PC-3 (cell line): ENCODE results near the gene PCDHGB1. TPM values are rescaled to one million over a fixed set of nuclear protein-coding genes. Genes with fewer than 3 reads are reported as not detected.

Experiments
- ATAC-seq: fragments of 200-7000 bp; cut with Tn5 transposase; 2 replicates; pipeline ENCODE4 v1.9.1; 2020; ENCODE audit warnings: mild to moderate bottlenecking, moderate library complexity
- BruUV-seq: library from RNA; stranded (reverse); fragments of 400-500 nt; replicated peaks from 2 replicates; lab custom pipeline; 2021; lab: Mats Ljungman, UMichigan
- CTCF ChIA-PET: fragments of 300-600 bp; sonication (Branson Sonifier 250); formaldehyde crosslinking; loops from one replicate; lab custom pipeline; 2022; ENCODE audit warnings: antibody characterized with exemption; lab: Charles Lee
- POLR2A ChIA-PET: fragments of 300-600 bp; sonication (Branson Sonifier 250); formaldehyde crosslinking; loops from one replicate; lab custom pipeline; 2022; ENCODE audit warnings: antibody characterized with exemption; ENCODE audit not compliant: unreplicated experiment; lab: Charles Lee
- DNase-seq: peaks from one replicate; pipeline ENCODE4 v3.0.0-alpha.2; 2015
- H2AFZ ChIP-seq: fragments of 300-600 bp; sonication (generic); 2 replicates; pipeline ENCODE4 v1.6.0; 2016; ENCODE audit warnings: antibody characterized with exemption, low read length
- H3F3A ChIP-seq: fragments of 300-600 bp; sonication (generic); one replicate; pipeline ENCODE4 v1.6.0; 2017; ENCODE audit warnings: antibody characterized with exemption, low read length, control low read depth, mild to moderate bottlenecking; ENCODE audit not compliant: unreplicated experiment
- H3K27ac ChIP-seq: fragments of 300-600 bp; sonication (generic); 2 replicates; pipeline ENCODE4 v1.5.1; 2016; ENCODE audit warnings: mild to moderate bottlenecking, low read length
- H3K27me3 ChIP-seq: fragments of 300-600 bp; sonication (generic); 2 replicates; pipeline ENCODE4 v1.6.1; 2016; ENCODE audit warnings: low read length, mixed read lengths
- H3K36me3 ChIP-seq: fragments of 300-600 bp; sonication (generic); 2 replicates; pipeline ENCODE4 v1.6.1; 2016; ENCODE audit warnings: low read depth, mixed run types, low read length, mixed read lengths
- H3K4me1 ChIP-seq: fragments of 300-600 bp; sonication (generic); 2 replicates; pipeline ENCODE4 v1.5.1; 2016; ENCODE audit warnings: low read length; ENCODE audit not compliant: insufficient read depth
- H3K4me2 ChIP-seq: fragments of 300-600 bp; sonication (generic); 2 replicates; pipeline ENCODE4 v1.6.0; 2016; ENCODE audit warnings: low read length
- H3K4me3 ChIP-seq: fragments of 300-600 bp; sonication (generic); 2 replicates; pipeline ENCODE4 v1.5.1; 2016; ENCODE audit warnings: mild to moderate bottlenecking, low read length, mixed read lengths
- H3K79me2 ChIP-seq: fragments of 300-600 bp; sonication (generic); 2 replicates; pipeline ENCODE4 v1.6.1; 2017; ENCODE audit warnings: low read length, mixed read lengths
- H3K9ac ChIP-seq: fragments of 300-600 bp; sonication (generic); 2 replicates; pipeline ENCODE4 v1.6.0; 2016; ENCODE audit warnings: mild to moderate bottlenecking, low read length
- H3K9me2 ChIP-seq: fragments of 300-600 bp; sonication (generic); replicated peaks from 2 replicates; pipeline ENCODE4 v1.6.1; 2016; ENCODE audit warnings: mixed run types, low read length, mixed read lengths
- H3K9me3 ChIP-seq: fragments of 300-600 bp; sonication (generic); 2 replicates; pipeline ENCODE4 v1.6.1; 2016; ENCODE audit warnings: low read length, mixed read lengths
- H4K20me1 ChIP-seq: fragments of 300-600 bp; sonication (generic); 2 replicates; pipeline ENCODE4 v1.6.1; 2016; ENCODE audit warnings: low read length, mixed read lengths
- EZH2 ChIP-seq: fragments of 300-600 bp; sonication (generic); IDR thresholded peaks from one replicate; pipeline ENCODE4 v1.6.1; 2017; ENCODE audit warnings: antibody characterized with exemption, mild to moderate bottlenecking, low read length; ENCODE audit not compliant: unreplicated experiment
- EZH2phosphoT487 ChIP-seq: fragments of 300-600 bp; sonication (generic); IDR thresholded peaks from 2 replicates; pipeline ENCODE4 v1.6.1; 2018; ENCODE audit warnings: mild to moderate bottlenecking, antibody characterized with exemption, low read length, borderline replicate concordance
- intact Hi-C: fragments of 100-400 bp; cut with micrococcal nuclease; formaldehyde crosslinking; loops from 2 replicates; pipeline ENCODE4 v1.9.0; 2023
- total RNA-seq: library from RNA; depleted of rRNA; stranded (reverse); fragments of >200 nt; gene quantifications from 2 replicates; pipeline ENCODE4 v1.2.3, GENCODE V29; 2014
- TF ChIP-seq, protein P1 (sequence below): fragments of 300-600 bp; sonication (generic); conservative IDR thresholded peaks from 2 replicates; pipeline ENCODE4 v1.5.1; 2017; ENCODE audit warnings: antibody characterized with exemption, low read depth, mild to moderate bottlenecking, low read length

PCDHGB1 gene
- total RNA-seq, 1 experiment from 2014 or later = 0.04 TPM

DNA sequence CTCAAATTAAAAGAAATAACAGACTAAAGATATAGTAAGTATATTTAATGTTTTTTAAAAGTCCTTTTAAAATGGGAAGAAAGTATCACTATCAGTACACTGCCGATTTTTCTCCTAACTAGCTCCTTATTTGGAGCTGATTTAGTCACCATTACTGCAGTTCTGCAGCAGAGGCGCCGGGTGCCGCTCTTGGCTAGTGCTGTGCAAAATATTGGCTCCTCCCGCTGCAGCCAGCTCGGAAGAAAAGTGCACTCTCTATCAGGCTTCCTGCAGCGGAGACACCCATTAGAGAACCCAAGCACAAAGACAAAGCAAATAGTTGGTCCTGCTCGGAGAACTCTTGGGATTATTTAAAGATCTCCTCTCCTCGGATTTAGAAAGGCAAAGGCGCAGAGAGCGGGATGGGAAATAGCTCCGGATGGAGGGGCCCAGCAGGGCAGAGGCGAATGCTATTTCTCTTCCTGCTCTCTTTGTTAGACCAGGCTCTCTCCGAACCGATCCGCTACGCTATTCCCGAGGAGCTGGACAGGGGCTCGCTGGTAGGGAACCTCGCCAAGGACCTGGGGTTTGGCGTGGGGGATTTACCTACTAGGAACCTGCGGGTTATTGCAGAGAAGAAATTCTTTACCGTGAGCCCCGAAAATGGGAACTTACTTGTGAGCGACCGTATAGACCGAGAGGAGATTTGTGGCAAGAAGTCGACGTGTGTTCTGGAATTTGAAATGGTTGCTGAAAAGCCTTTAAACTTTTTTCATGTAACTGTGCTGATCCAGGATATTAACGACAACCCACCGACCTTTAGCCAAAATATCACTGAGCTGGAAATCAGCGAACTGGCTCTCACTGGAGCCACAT, 20.3 kb downstream of the PCDHGB1 start, which contains the start of gene PCDHGB3:
TSS of gene PCDHGB3 (plus strand) at position 249 of the 855 bp plus-strand sequence. CDS start at position 402, 153 bp downstream.
- intact Hi-C loops = no loop called here
- Histone ChIP-seq H4K20me1 (no peaks in the 10 kb centered on the region), H3K79me2 (no peaks in the 10 kb centered on the region), H3K9ac (no peak within 1 kb of the TSS), H3K9me2 (no peaks in the 10 kb centered on the region), H2AFZ (no peak within 1 kb of the TSS), H3K27ac (no peak within 1 kb of the TSS), H3K27me3 (no peaks in the 10 kb centered on the region), H3K4me3 (no peak within 1 kb of the TSS), H3K9me3 (no peaks in the 10 kb centered on the region), H3K4me1 (no peaks in the 10 kb centered on the region), H3F3A (no peaks in the 10 kb centered on the region), H3K4me2 (no peak within 1 kb of the TSS), H3K36me3 (no peaks in the 10 kb centered on the region; the same call in 1 of the 2 replicates)
- CTCF ChIA-PET = no interaction called here
- POLR2A ChIA-PET = no interaction called here
- no peak for TF ChIP-seq EZH2phosphoT487
- TF ChIP-seq EZH2 = no peak
- TF ChIP-seq, protein P1, sequence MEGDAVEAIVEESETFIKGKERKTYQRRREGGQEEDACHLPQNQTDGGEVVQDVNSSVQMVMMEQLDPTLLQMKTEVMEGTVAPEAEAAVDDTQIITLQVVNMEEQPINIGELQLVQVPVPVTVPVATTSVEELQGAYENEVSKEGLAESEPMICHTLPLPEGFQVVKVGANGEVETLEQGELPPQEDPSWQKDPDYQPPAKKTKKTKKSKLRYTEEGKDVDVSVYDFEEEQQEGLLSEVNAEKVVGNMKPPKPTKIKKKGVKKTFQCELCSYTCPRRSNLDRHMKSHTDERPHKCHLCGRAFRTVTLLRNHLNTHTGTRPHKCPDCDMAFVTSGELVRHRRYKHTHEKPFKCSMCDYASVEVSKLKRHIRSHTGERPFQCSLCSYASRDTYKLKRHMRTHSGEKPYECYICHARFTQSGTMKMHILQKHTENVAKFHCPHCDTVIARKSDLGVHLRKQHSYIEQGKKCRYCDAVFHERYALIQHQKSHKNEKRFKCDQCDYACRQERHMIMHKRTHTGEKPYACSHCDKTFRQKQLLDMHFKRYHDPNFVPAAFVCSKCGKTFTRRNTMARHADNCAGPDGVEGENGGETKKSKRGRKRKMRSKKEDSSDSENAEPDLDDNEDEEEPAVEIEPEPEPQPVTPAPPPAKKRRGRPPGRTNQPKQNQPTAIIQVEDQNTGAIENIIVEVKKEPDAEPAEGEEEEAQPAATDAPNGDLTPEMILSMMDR = no peak
- ATAC-seq (no peak), DNase-seq (no peak)
- no TSS peak for BruUV-seq

DNA sequence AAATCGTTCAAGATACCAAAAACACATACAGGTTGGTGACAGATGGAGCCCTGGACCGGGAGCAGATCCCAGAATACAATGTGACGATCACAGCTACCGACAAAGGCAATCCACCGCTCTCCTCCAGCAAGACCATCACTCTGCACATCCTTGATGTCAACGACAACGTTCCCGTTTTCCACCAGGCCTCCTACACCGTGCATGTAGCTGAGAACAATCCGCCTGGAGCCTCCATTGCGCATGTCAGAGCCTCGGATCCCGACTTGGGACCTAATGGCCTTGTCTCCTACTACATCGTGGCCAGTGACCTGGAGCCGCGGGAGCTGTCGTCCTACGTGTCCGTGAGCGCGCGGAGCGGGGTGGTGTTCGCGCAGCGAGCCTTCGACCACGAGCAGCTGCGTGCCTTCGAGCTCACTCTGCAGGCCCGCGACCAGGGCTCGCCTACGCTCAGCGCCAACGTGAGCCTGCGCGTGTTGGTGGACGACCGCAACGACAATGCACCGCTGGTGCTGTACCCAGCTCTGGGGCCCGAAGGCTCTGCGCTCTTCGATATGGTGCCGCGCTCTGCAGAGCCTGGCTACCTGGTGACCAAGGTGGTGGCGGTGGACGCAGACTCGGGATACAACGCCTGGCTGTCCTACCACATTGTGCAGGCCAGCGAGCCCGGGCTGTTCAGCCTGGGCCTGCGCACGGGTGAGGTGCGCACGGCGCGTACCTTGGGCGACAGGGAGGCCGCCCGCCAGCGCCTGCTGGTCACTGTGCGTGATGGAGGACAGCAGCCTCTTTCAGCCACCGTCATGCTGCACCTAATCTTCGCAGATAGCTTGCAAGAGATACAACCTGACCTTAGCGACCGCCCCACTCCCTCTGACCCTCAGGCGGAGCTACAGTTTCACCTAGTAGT, 21.9 kb downstream of the PCDHGB1 start:
- intact Hi-C loops = no loop called here
- Histone ChIP-seq H3K9me3 (no peaks in the 10 kb centered on the region), H3K9me2 (no peaks in the 10 kb centered on the region), H3K27ac (no peak overlapping the region), H3K27me3 (no peaks in the 10 kb centered on the region), H3K4me3 (no peak overlapping the region), H3F3A (no peaks in the 10 kb centered on the region), H3K79me2 (no peaks in the 10 kb centered on the region), H3K36me3 (no peaks in the 10 kb centered on the region), H4K20me1 (no peaks in the 10 kb centered on the region), H3K4me1 (no peaks in the 10 kb centered on the region), H2AFZ (no peak overlapping the region), H3K9ac (no peak overlapping the region), H3K4me2 (no peak overlapping the region)
- DNase-seq (no peak), ATAC-seq (no peak)
- CTCF ChIA-PET = no interaction called here
- BruUV-seq = no TSS peak
- POLR2A ChIA-PET = no interaction called here
- no peak for TF ChIP-seq EZH2

DNA sequence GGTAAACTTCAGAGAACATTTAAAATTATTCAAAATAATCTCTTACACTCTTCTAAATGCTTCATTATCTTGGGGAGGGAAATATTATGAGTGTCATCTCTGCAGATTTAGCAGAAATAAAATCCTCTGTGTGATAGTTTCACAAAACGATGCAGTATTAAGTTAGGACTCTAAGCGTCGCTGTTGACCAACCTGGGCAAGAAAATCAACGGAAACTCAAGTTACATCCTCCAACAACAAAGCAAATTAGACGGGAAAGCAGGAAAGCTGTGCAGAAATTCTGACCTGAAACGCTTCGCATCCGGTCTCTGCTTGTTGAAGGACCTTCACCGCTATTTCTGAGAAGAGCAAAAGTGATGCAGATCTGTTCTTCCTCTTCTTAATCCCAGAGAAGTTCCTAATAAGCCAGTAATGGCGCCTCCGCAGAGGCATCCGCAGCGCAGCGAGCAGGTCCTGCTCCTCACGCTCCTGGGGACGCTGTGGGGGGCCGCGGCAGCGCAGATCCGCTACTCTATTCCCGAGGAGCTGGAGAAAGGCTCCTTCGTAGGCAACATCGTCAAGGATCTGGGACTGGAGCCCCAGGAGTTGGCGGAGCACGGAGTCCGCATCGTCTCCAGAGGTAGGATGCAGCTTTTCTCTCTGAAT, 23.9 kb downstream of the PCDHGB1 start, which contains the start of gene PCDHGA6:
TSS of gene PCDHGA6 (plus strand) at position 219 of the 645 bp plus-strand sequence. CDS start at position 412, 193 bp downstream.
- BruUV-seq = no TSS peak
- H3K4me3 ChIP-seq = no peak within 1 kb of the TSS
- no peaks in the 10 kb centered on the region for H3K4me1 ChIP-seq
- no peaks in the 10 kb centered on the region for H3K9me3 ChIP-seq
- no peaks in the 10 kb centered on the region for H3K27me3 ChIP-seq
- TF ChIP-seq EZH2 = no peak
- TF ChIP-seq, protein P1 = no peak
- TF ChIP-seq EZH2phosphoT487 = no peak
- intact Hi-C loops = no loop called here
- ChIA-PET CTCF (no interaction called here), POLR2A (no interaction called here)
- H3K4me2 ChIP-seq = no peak within 1 kb of the TSS
- no peak for ATAC-seq
- H2AFZ ChIP-seq = no peak within 1 kb of the TSS
- DNase-seq = no peak
- H3K9me2 ChIP-seq = no peaks in the 10 kb centered on the region
- H3K79me2 ChIP-seq = no peaks in the 10 kb centered on the region
- no peaks in the 10 kb centered on the region for H3K36me3 ChIP-seq
- no peaks in the 10 kb centered on the region for H3F3A ChIP-seq
- H3K9ac ChIP-seq = no peak within 1 kb of the TSS
- H3K27ac ChIP-seq = no peak within 1 kb of the TSS
- no peaks in the 10 kb centered on the region for H4K20me1 ChIP-seq
